Mesenchymal stem cell (in vitro differentiated cells and primary cell): ENCODE data around the gene CDH4.

Experiments used
- DNase-seq: peaks from one replicate; pipeline ENCODE4 v3.0.0-alpha.2; 2013
- H2AFZ ChIP-seq: one replicate; pipeline ENCODE4 v1.6.1; 2013; ENCODE audit warnings: low read depth, mild to moderate bottlenecking, control low read depth, inconsistent platforms, low read length, moderate library complexity
- H2AK5ac ChIP-seq: 2 replicates; pipeline ENCODE4 v1.6.1; 2013; ENCODE audit warnings: low read length, moderate library complexity, mild to moderate bottlenecking, inconsistent platforms; ENCODE audit not compliant: severe bottlenecking
- H2BK120ac ChIP-seq: one replicate; pipeline ENCODE4 v1.6.1; 2013; ENCODE audit warnings: low read depth, mild to moderate bottlenecking, inconsistent platforms, low read length, moderate library complexity
- H2BK12ac ChIP-seq, 2 experiments: one replicate each; pipeline ENCODE4 v1.6.1; 2013; ENCODE audit warnings: inconsistent platforms in 2 of 2, low read length in 2 of 2, mild to moderate bottlenecking in 2 of 2, moderate library complexity in 2 of 2, control low read depth in 1 of 2
- H2BK15ac ChIP-seq: one replicate; pipeline ENCODE4 v1.6.1; 2013; ENCODE audit warnings: mild to moderate bottlenecking, low read depth, inconsistent platforms; ENCODE audit not compliant: poor library complexity, severe bottlenecking
- H2BK5ac ChIP-seq: 2 replicates; pipeline ENCODE4 v1.6.1; 2013; ENCODE audit warnings: low read depth, mild to moderate bottlenecking, low read length, control low read depth, inconsistent platforms; ENCODE audit not compliant: poor library complexity, severe bottlenecking
- H3K14ac ChIP-seq, 2 experiments: one replicate each; pipeline ENCODE4 v1.6.1; 2013; ENCODE audit warnings: inconsistent platforms in 2 of 2, low read length in 2 of 2, control low read depth in 1 of 2, mild to moderate bottlenecking in 1 of 2, moderate library complexity in 1 of 2
- H3K18ac ChIP-seq, 2 experiments: one replicate each; pipeline ENCODE4 v1.6.1; 2013; ENCODE audit warnings: inconsistent platforms in 2 of 2, low read length in 2 of 2, control low read depth in 1 of 2, low read depth in 1 of 2, mild to moderate bottlenecking in 1 of 2
- H3K23ac ChIP-seq, 2 experiments: one replicate each; pipeline ENCODE4 v1.6.1; 2013; ENCODE audit warnings: inconsistent platforms in 2 of 2, low read length in 2 of 2, mild to moderate bottlenecking in 2 of 2, moderate library complexity in 2 of 2, control low read depth in 1 of 2
- H3K27ac ChIP-seq: 2 replicates; pipeline ENCODE4 v1.5.1; 2013; ENCODE audit warnings: mild to moderate bottlenecking, moderate library complexity, low read length, control low read depth, inconsistent platforms; ENCODE audit not compliant: poor library complexity, severe bottlenecking
- H3K27me3 ChIP-seq, 2 experiments: 2 replicates each; pipeline versions ENCODE4 v1.6.1 to v1.7.0; 2013; ENCODE audit warnings: low read length in 2 of 2, mild to moderate bottlenecking in 2 of 2, moderate library complexity in 2 of 2, control low read depth in 1 of 2, inconsistent platforms in 1 of 2; ENCODE audit not compliant: control insufficient read depth in 1 of 2, insufficient read depth in 1 of 2
- H3K36me3 ChIP-seq, 2 experiments: 2 replicates each; pipeline versions ENCODE4 v1.6.1 to v1.7.0; 2013; ENCODE audit warnings: low read length in 2 of 2, control low read depth in 1 of 2, inconsistent platforms in 1 of 2, low read depth in 1 of 2, mild to moderate bottlenecking in 1 of 2; ENCODE audit not compliant: insufficient read depth in 2 of 2, control insufficient read depth in 1 of 2
- H3K4ac ChIP-seq, 2 experiments: one replicate each; pipeline ENCODE4 v1.6.1; 2013; ENCODE audit warnings: inconsistent platforms in 2 of 2, low read length in 2 of 2, mild to moderate bottlenecking in 2 of 2, moderate library complexity in 2 of 2, control low read depth in 1 of 2, low read depth in 1 of 2
- H3K4me1 ChIP-seq: 2 replicates; pipeline ENCODE4 v1.6.1; 2013; ENCODE audit warnings: low read depth, low read length, control low read depth; ENCODE audit not compliant: control insufficient read depth, insufficient read depth
- H3K4me2 ChIP-seq: 2 replicates; pipeline ENCODE4 v1.6.1; 2013; ENCODE audit warnings: low read length, mild to moderate bottlenecking, inconsistent platforms; ENCODE audit not compliant: poor library complexity, severe bottlenecking
- H3K4me3 ChIP-seq, 2 experiments: 2 replicates each; pipeline versions ENCODE4 v1.5.1 to v1.7.0; 2013; ENCODE audit warnings: low read length in 2 of 2, mild to moderate bottlenecking in 2 of 2, control low read depth in 1 of 2, low read depth in 1 of 2; ENCODE audit not compliant: insufficient read depth in 1 of 2
- H3K79me1 ChIP-seq: replicated peaks from 2 replicates; pipeline ENCODE4 v1.6.1; 2013; ENCODE audit warnings: mild to moderate bottlenecking, control low read depth, low read length, inconsistent platforms; ENCODE audit not compliant: poor library complexity, severe bottlenecking
- H3K9ac ChIP-seq: 2 replicates; pipeline ENCODE4 v1.7.0; 2013; ENCODE audit warnings: mild to moderate bottlenecking, low read length, moderate library complexity
- H3K9me3 ChIP-seq: 2 replicates; pipeline ENCODE4 v1.7.0; 2013; ENCODE audit warnings: mild to moderate bottlenecking, low read length; ENCODE audit not compliant: control insufficient read depth
- H4K8ac ChIP-seq: one replicate; pipeline ENCODE4 v1.6.1; 2013; ENCODE audit warnings: inconsistent platforms, mild to moderate bottlenecking, low read length, moderate library complexity
- H4K91ac ChIP-seq: one replicate; pipeline ENCODE4 v1.6.1; 2013; ENCODE audit warnings: mild to moderate bottlenecking, low read length, inconsistent platforms
- WGBS: methylation state at CpG from one replicate; pipeline ENCODE4 v1.1.7; 2013; ENCODE audit warnings: mixed read lengths; 5-methylcytosine and 5-hydroxymethylcytosine counted together

Gene CDH4

DNA sequence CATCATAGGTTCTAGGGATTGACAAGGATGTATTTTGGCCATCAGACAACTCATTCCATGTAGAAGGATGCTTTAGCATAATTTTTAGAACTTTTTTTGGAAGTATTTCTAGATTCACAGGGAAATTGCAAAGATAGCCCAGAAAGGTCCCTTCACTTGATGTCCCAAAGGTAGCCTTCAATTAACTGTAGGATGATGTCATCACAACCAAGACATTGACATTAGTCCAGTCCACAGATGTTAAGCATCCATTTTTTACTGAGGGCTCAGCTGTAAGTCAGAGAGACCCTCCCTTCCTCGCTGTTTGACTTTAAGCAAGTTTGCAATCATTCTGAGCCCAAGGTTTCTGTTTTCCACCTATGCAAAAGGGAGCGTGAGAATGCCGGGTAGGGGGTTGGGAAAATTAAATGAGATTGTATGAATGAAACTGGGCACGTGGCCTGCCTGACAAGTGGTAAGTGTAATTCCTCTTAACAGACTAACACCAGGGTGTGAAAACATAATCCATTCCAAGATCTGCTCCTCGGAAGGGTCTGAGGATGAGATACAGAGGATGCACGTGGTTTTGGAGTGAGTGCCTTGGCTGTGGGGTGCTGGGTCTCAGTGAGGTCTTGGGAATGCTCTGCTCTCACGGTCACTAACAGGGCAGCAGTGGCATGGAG, 126.8 kb downstream of the CDH4 start:
- no peak overlapping the region for H4K8ac ChIP-seq
- H4K91ac ChIP-seq = no peak overlapping the region
- no peak overlapping the region for H2BK5ac ChIP-seq
- DNase-seq = no peak
- H3K4me3 ChIP-seq = no peak overlapping the region
- H2BK15ac ChIP-seq = no peak overlapping the region
- no peaks in the 10 kb centered on the region for H3K27me3 ChIP-seq
- H3K4me2 ChIP-seq = no peak overlapping the region
- H2BK120ac ChIP-seq = no peak overlapping the region
- H2BK12ac ChIP-seq = no peak overlapping the region
- no peak overlapping the region for H2AK5ac ChIP-seq
- H3K27ac ChIP-seq = no peak overlapping the region
- peaks cover 5% of the 10 kb centered on the region for H3K9me3 ChIP-seq
- H3K14ac ChIP-seq = peak overlapping the region in 1 of 2 experiments; percentile 4
- H3K18ac ChIP-seq = no peak overlapping the region
- no peak overlapping the region for H3K9ac ChIP-seq
- H2AFZ ChIP-seq = no peak overlapping the region
- peaks cover 8% of the 10 kb centered on the region for H3K79me1 ChIP-seq
- no peak overlapping the region for H3K23ac ChIP-seq
- H3K36me3 ChIP-seq = no peaks in the 10 kb centered on the region
- H3K4me1 ChIP-seq = no peaks in the 10 kb centered on the region
- 88% methylated on average over 7 of the region's 7 CpGs for WGBS
- H3K4ac ChIP-seq = no peak overlapping the region

- DNase-seq = no peak
- 83% methylated on average over 5 of the region's 6 CpGs for WGBS
Observed at GRCh38 chr20:61379898-61380544, 128.0 kb downstream of the CDH4 start.

DNA sequence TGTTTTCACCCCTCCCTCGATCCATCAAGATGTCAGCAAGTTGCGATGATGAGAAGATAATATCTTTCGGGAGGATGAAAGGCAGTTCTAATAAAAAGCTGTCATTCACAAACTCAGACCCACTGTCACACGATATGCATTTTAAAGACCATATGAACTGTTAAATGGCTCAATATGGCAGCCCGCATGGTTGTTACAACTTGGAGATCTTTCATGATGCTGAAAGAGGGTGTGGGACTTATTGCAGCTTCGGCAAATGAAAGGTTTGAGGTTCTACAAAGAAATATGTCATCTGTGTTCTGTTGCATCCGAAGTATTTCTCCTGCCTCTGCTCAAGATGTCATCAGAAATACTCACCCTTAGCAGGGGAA, 128.5 kb downstream of the CDH4 start:
- Histone ChIP-seq H3K4me1 (no peaks in the 10 kb centered on the region), H3K79me1 (peaks cover 6% of the 10 kb centered on the region), H2AK5ac (no peak overlapping the region), H2BK5ac (no peak overlapping the region), H3K27me3 (no peaks in the 10 kb centered on the region), H3K18ac (no peak overlapping the region), H3K9ac (no peak overlapping the region), H3K9me3 (peaks cover 15% of the 10 kb centered on the region), H3K23ac (no peak overlapping the region), H3K14ac (no peak overlapping the region), H3K4me3 (no peak overlapping the region), H2BK12ac (no peak overlapping the region), H3K4ac (no peak overlapping the region), H4K8ac (no peak overlapping the region), H4K91ac (no peak overlapping the region), H3K36me3 (no peaks in the 10 kb centered on the region), H2BK120ac (no peak overlapping the region), H3K27ac (no peak overlapping the region), H3K4me2 (no peak overlapping the region), H2AFZ (no peak overlapping the region), H2BK15ac (no peak overlapping the region)
- WGBS = 94% methylated on average over 6 of the region's 7 CpGs
- DNase-seq = no peak

More at GRCh38 chr20:61379898-61380544, 128.0 kb downstream of the CDH4 start:
- Histone ChIP-seq H2BK12ac (no peak overlapping the region), H3K27me3 (no peaks in the 10 kb centered on the region), H2BK5ac (no peak overlapping the region), H4K8ac (no peak overlapping the region), H4K91ac (no peak overlapping the region), H3K4me1 (no peaks in the 10 kb centered on the region), H2AFZ (no peak overlapping the region), H3K36me3 (no peaks in the 10 kb centered on the region), H2BK120ac (no peak overlapping the region), H3K18ac (no peak overlapping the region), H3K79me1 (peaks cover 8% of the 10 kb centered on the region), H3K23ac (no peak overlapping the region), H3K27ac (no peak overlapping the region), H3K4me2 (no peak overlapping the region), H2AK5ac (no peak overlapping the region), H2BK15ac (no peak overlapping the region), H3K4ac (no peak overlapping the region), H3K14ac (no peak overlapping the region), H3K9ac (no peak overlapping the region), H3K9me3 (peaks cover 14% of the 10 kb centered on the region), H3K4me3 (no peak overlapping the region)

DNA sequence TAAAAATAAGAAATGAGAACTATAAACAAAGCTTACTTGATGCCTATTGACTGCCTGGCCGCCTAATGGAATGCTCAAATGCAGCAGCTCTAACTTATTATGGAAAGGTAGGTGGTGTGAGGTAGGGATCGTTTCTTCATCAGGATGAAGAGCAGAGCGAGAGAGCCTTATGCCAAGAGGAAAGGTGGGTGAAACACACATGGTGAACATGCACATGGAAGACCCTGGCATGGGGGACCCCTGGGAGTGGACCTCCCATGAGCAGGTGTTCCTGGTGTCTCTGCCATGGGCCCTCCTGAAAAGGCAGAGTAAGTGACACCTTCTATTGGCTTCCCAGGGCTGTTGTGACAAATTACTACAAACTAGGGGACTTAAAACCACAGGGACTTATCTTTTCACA, 130.1 kb downstream of the CDH4 start:
- DNase-seq = no peak
- H3K9me3 ChIP-seq = peaks cover 15% of the 10 kb centered on the region
- no peaks in the 10 kb centered on the region for H3K79me1 ChIP-seq

More for the DNA sequence above, 130.1 kb downstream of the CDH4 start:
- 97% methylated on average over 3 of the region's 3 CpGs for WGBS
- Histone ChIP-seq H3K4me1 (no peaks in the 10 kb centered on the region), H3K36me3 (peaks cover 0 to 3% of the 10 kb centered on the region in 2 experiments), H4K91ac (no peak overlapping the region), H2AFZ (no peak overlapping the region), H3K27ac (no peak overlapping the region), H3K18ac (no peak overlapping the region), H3K4me2 (no peak overlapping the region), H3K14ac (no peak overlapping the region), H3K4ac (no peak overlapping the region), H4K8ac (no peak overlapping the region), H2BK12ac (no peak overlapping the region), H2BK15ac (no peak overlapping the region), H3K9ac (no peak overlapping the region), H2AK5ac (no peak overlapping the region), H3K23ac (no peak overlapping the region), H3K4me3 (no peak overlapping the region), H2BK5ac (no peak overlapping the region), H2BK120ac (no peak overlapping the region), H3K27me3 (no peaks in the 10 kb centered on the region)
